Trophoblast cell (in vitro differentiated cells and primary cell): ENCODE data around the gene HOMER2.

ENCODE experiments used
- DNase-seq, 2 donors: peaks; one replicate each; pipeline ENCODE4 v3.0.0-alpha.2; 2016
- H2AFZ ChIP-seq: 2 replicates; pipeline ENCODE4 v1.6.1; 2013; ENCODE audit warnings: low read length, moderate library complexity, mild to moderate bottlenecking; ENCODE audit not compliant: insufficient read depth, poor library complexity
- H2AK5ac ChIP-seq: 2 replicates; pipeline ENCODE4 v1.6.1; 2013; ENCODE audit warnings: mild to moderate bottlenecking, low read length
- H2BK120ac ChIP-seq: 2 replicates; pipeline ENCODE4 v1.6.1; 2013; ENCODE audit warnings: low read length, mild to moderate bottlenecking, moderate library complexity; ENCODE audit not compliant: insufficient read depth, poor library complexity
- H2BK12ac ChIP-seq: 2 replicates; pipeline ENCODE4 v1.6.1; 2013; ENCODE audit warnings: mild to moderate bottlenecking, low read length, moderate library complexity
- H2BK5ac ChIP-seq: 2 replicates; pipeline ENCODE4 v1.6.1; 2013; ENCODE audit warnings: low read length, low read depth, moderate library complexity, mild to moderate bottlenecking; ENCODE audit not compliant: poor library complexity
- H3K14ac ChIP-seq: 2 replicates; pipeline ENCODE4 v1.6.1; 2013; ENCODE audit warnings: mild to moderate bottlenecking, low read length
- H3K18ac ChIP-seq: 2 replicates; pipeline ENCODE4 v1.6.1; 2013; ENCODE audit warnings: mild to moderate bottlenecking, low read length
- H3K23ac ChIP-seq: 2 replicates; pipeline ENCODE4 v1.6.1; 2013; ENCODE audit warnings: low read length
- H3K27ac ChIP-seq: 2 replicates; pipeline ENCODE4 v1.5.1; 2013; ENCODE audit warnings: low read depth, mild to moderate bottlenecking, inconsistent platforms, low read length, moderate library complexity
- H3K27me3 ChIP-seq: 2 replicates; pipeline ENCODE4 v1.6.1; 2013; ENCODE audit warnings: inconsistent platforms, mild to moderate bottlenecking, low read length, moderate library complexity; ENCODE audit not compliant: insufficient read depth
- H3K36me3 ChIP-seq, 2 experiments: 1 replicate in 1 of 2; 2 replicates in 1 of 2; pipeline ENCODE4 v1.6.1; 2013; ENCODE audit warnings: low read length in 2 of 2, mild to moderate bottlenecking in 2 of 2, moderate library complexity in 1 of 2; ENCODE audit not compliant: insufficient read depth in 2 of 2, control insufficient read depth in 1 of 2
- H3K4ac ChIP-seq: 2 replicates; pipeline ENCODE4 v1.6.1; 2013; ENCODE audit warnings: low read depth, mild to moderate bottlenecking, low read length, moderate library complexity
- H3K4me1 ChIP-seq, 2 experiments: 1 replicate in 1 of 2; 2 replicates in 1 of 2; pipeline ENCODE4 v1.6.1; 2013; ENCODE audit warnings: low read length in 2 of 2, mild to moderate bottlenecking in 2 of 2, moderate library complexity in 1 of 2; ENCODE audit not compliant: insufficient read depth in 2 of 2, control insufficient read depth in 1 of 2
- H3K4me2 ChIP-seq: 2 replicates; pipeline ENCODE4 v1.6.1; 2013; ENCODE audit warnings: inconsistent platforms, mild to moderate bottlenecking, low read length, moderate library complexity
- H3K4me3 ChIP-seq: 2 replicates; pipeline ENCODE4 v1.5.1; 2013; ENCODE audit warnings: mild to moderate bottlenecking, low read depth, low read length, inconsistent platforms
- H3K79me1 ChIP-seq: one replicate; pipeline ENCODE4 v1.6.1; 2013; ENCODE audit warnings: low read length
- H3K79me2 ChIP-seq: 2 replicates; pipeline ENCODE4 v1.6.1; 2013; ENCODE audit warnings: low read length, mild to moderate bottlenecking; ENCODE audit not compliant: control insufficient read depth, insufficient read depth, poor library complexity
- H3K9ac ChIP-seq: 2 replicates; pipeline ENCODE4 v1.6.1; 2013; ENCODE audit warnings: mild to moderate bottlenecking, low read length
- H3K9me3 ChIP-seq: 2 replicates; pipeline ENCODE4 v1.6.1; 2013; ENCODE audit warnings: low read depth, mild to moderate bottlenecking, control low read depth, inconsistent platforms, low read length; ENCODE audit not compliant: insufficient read depth
- H4K12ac ChIP-seq: 2 replicates; pipeline ENCODE4 v1.6.1; 2013; ENCODE audit warnings: low read depth, mild to moderate bottlenecking, low read length, moderate library complexity
- H4K8ac ChIP-seq: 2 replicates; pipeline ENCODE4 v1.6.1; 2013; ENCODE audit warnings: low read depth, mild to moderate bottlenecking, low read length, moderate library complexity
- H4K91ac ChIP-seq: one replicate; pipeline ENCODE4 v1.6.1; 2013; ENCODE audit warnings: low read depth, mild to moderate bottlenecking, low read length, moderate library complexity
- WGBS: extraction: QIAGEN DNeasy Blood & Tissue Kit; methylation state at CpG from one replicate; pipeline ENCODE4 v1.1.7; 2013; ENCODE audit warnings: missing lambda C conversion rate; ENCODE audit not compliant: insufficient read length, insufficient coverage; ENCODE audit errors: extremely low coverage; 5-methylcytosine and 5-hydroxymethylcytosine counted together

The HOMER2 gene

DNA sequence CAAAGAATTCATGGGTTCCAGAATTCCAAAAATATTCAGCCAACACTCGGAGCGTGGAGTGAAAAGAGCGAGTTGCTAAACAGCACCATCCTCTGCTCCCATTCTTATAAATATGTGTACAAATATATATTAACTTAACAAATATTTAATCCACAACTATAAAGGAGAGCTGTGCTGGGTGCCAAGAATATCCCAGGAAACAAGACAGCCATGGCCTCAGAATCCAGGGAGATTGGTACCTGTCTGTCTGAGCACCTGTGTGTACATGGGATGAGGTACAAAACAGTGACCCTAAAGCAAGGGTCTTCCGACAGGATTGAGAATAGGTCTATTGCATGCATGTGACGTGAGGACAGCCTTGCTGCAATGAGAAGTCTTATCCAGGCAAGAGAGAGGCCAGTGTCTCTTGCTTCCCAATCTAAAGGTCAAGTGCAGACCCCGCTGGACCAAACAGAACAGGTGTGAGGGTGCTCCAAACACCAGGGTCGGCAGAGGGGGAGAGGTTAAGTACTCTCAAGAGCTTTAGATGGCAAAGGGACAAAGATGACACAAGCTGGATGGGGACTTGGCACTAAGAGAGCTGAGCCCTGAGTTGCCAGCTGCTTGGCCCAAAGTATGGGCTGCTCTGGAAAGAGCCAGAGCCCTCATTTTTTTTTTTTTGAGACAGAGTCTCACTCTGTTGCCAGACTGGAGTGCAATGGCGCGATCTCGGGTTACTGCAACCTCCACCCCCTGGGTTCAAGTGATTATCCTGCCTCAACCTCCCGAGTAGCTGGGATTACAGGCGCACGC, 36.2 kb downstream of the HOMER2 start:
- Histone ChIP-seq H3K4me1 (no peaks in the 10 kb centered on the region), H3K27ac (no peak overlapping the region), H4K8ac (no peak overlapping the region), H3K14ac (no peak overlapping the region), H3K18ac (no peak overlapping the region), H2BK120ac (no peak overlapping the region), H3K79me1 (no peaks in the 10 kb centered on the region), H2BK12ac (no peak overlapping the region), H3K36me3 (no peaks in the 10 kb centered on the region), H4K91ac (no peak overlapping the region), H2BK5ac (no peak overlapping the region), H2AK5ac (no peak overlapping the region), H3K9me3 (peaks cover under 1% of the 10 kb centered on the region), H4K12ac (no peak overlapping the region), H3K9ac (no peak overlapping the region), H2AFZ (no peak overlapping the region), H3K4me2 (no peak overlapping the region), H3K23ac (no peak overlapping the region), H3K4ac (no peak overlapping the region), H3K4me3 (no peak overlapping the region), H3K79me2 (no peaks in the 10 kb centered on the region), H3K27me3 (no peaks in the 10 kb centered on the region)
- no CpG with 5 or more reads among the region's 13 CpGs for WGBS
- DNase-seq = no peak

DNA sequence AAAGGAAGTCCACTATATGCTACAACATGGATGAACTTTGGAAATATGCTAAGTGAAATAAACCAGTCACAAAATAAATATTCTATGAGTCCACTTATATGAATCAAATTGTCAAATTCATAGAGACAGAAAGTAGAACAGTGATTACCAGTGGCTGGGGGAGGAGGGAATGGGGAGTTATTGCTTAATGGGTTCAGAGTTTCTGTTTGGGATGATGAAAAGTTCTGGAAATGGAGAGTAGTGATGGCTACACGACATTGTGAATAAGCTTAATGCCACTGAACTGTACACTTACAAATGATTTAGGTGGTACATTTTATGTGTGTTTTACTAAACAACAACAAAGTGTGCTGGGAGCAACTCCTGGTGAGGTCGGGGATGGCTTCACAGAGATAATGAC, 38.1 kb downstream of the HOMER2 start:
- Histone ChIP-seq H2BK5ac (no peak overlapping the region), H3K4ac (no peak overlapping the region), H3K9me3 (no peaks in the 10 kb centered on the region), H3K18ac (no peak overlapping the region), H3K4me3 (no peak overlapping the region), H3K4me1 (no peaks in the 10 kb centered on the region), H2BK120ac (no peak overlapping the region), H3K79me2 (no peaks in the 10 kb centered on the region), H3K27ac (no peak overlapping the region), H2BK12ac (no peak overlapping the region), H4K12ac (no peak overlapping the region), H3K4me2 (no peak overlapping the region), H3K79me1 (no peaks in the 10 kb centered on the region), H4K91ac (no peak overlapping the region), H3K36me3 (no peaks in the 10 kb centered on the region), H4K8ac (no peak overlapping the region), H3K27me3 (no peaks in the 10 kb centered on the region), H3K9ac (no peak overlapping the region), H3K23ac (no peak overlapping the region), H3K14ac (no peak overlapping the region), H2AK5ac (no peak overlapping the region), H2AFZ (no peak overlapping the region)
- DNase-seq = no peak
- no CpG with 5 or more reads among the region's 2 CpGs for WGBS

DNA sequence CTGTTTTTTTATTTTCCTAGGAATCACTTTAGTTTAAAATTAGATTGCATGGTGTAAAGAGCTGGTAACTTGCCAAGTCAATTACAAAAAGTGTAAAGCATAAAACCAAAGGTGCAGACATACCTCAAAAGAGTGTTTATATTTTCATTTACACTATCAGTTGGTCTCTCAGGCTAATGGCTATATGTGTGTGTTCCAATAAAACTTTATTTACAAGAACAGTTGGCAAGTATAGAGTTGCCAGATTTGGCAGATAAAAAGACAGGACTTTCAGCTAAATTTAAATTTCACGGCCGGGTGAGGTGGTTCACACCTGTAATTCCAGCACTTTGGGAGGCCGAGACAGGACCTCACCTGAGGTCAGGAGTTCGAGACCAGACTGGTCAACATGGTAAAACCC, 41.1 kb downstream of the HOMER2 start:
- no peak for DNase-seq
- Histone ChIP-seq H2AK5ac (no peak overlapping the region), H2BK12ac (no peak overlapping the region), H3K79me2 (no peaks in the 10 kb centered on the region), H3K4me3 (no peak overlapping the region), H2BK5ac (no peak overlapping the region), H2BK120ac (no peak overlapping the region), H4K8ac (no peak overlapping the region), H3K4me2 (no peak overlapping the region), H3K79me1 (no peaks in the 10 kb centered on the region), H3K27ac (no peak overlapping the region), H3K18ac (no peak overlapping the region), H3K23ac (no peak overlapping the region), H3K14ac (no peak overlapping the region), H3K4me1 (no peaks in the 10 kb centered on the region), H3K36me3 (no peaks in the 10 kb centered on the region), H4K12ac (no peak overlapping the region), H3K9ac (no peak overlapping the region), H2AFZ (no peak overlapping the region), H3K4ac (no peak overlapping the region), H3K27me3 (no peaks in the 10 kb centered on the region), H4K91ac (no peak overlapping the region), H3K9me3 (peaks cover 4% of the 10 kb centered on the region)
- WGBS = no CpG with 5 or more reads among the region's 4 CpGs

DNA sequence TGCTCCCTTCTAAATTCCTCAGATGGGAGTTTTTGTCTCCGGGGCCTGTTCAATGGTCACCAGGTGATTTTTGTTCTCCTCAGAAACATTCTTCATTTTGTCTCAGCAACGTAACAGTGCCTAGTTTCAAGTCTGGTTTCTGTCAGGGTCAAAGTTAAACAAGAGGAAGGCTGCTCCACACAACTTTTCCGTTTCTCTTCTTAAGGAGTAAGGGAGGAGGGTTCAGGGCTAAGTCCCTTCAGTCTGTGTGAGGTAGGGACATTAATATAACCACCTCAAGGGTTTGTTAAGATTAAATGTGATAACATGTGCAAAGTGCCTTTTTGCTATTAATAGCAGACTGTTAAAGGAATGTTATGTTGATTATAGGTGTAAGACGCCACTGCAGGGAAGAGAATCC, 41.8 kb downstream of the HOMER2 start:
- Histone ChIP-seq H2BK12ac (no peak overlapping the region), H3K27ac (no peak overlapping the region), H3K4me2 (no peak overlapping the region), H3K4me3 (no peak overlapping the region), H2BK120ac (no peak overlapping the region), H3K79me2 (no peaks in the 10 kb centered on the region), H3K4me1 (no peaks in the 10 kb centered on the region), H3K14ac (no peak overlapping the region), H2AFZ (no peak overlapping the region), H2AK5ac (no peak overlapping the region), H4K12ac (no peak overlapping the region), H4K8ac (no peak overlapping the region), H2BK5ac (no peak overlapping the region), H3K9me3 (peaks cover 4% of the 10 kb centered on the region), H3K18ac (no peak overlapping the region), H4K91ac (no peak overlapping the region), H3K4ac (no peak overlapping the region), H3K36me3 (no peaks in the 10 kb centered on the region), H3K9ac (no peak overlapping the region), H3K23ac (no peak overlapping the region), H3K79me1 (no peaks in the 10 kb centered on the region), H3K27me3 (no peaks in the 10 kb centered on the region)
- no CpG with 5 or more reads among the region's 4 CpGs for WGBS
- no peak for DNase-seq
